Upper lobe of right lung (tissue), 1 donor: ENCODE data around the gene ABI1. TPM values are rescaled to one million over a fixed set of nuclear protein-coding genes. Genes with fewer than 3 reads are reported as not detected.

Experiments
- ATAC-seq: fragments of 200-7000 bp; cut with Tn5 transposase; one replicate; pipeline ENCODE4 v1.9.1; 2020; ENCODE audit warnings: mild to moderate bottlenecking, moderate library complexity
- DNase-seq: peaks from one replicate; pipeline ENCODE4 v3.0.0-alpha.2; 2020
- H3K27ac ChIP-seq: fragments of 200-600 bp; one replicate; pipeline ENCODE4 v1.8.0; 2022
- H3K27me3 ChIP-seq: fragments of 200-600 bp; one replicate; pipeline ENCODE4 v1.8.0; 2022; ENCODE audit warnings: mild to moderate bottlenecking
- H3K36me3 ChIP-seq: fragments of 200-600 bp; one replicate; pipeline ENCODE4 v1.8.0; 2022
- H3K4me1 ChIP-seq: fragments of 200-600 bp; one replicate; pipeline ENCODE4 v1.8.0; 2022
- H3K4me3 ChIP-seq: fragments of 200-600 bp; one replicate; pipeline ENCODE4 v1.8.0; 2022; ENCODE audit warnings: mild to moderate bottlenecking
- H3K9me3 ChIP-seq: fragments of 200-600 bp; one replicate; pipeline ENCODE4 v1.8.0; 2022
- CTCF ChIP-seq: fragments of 200-600 bp; IDR thresholded peaks from one replicate; pipeline ENCODE4 v1.8.0; 2022; ENCODE audit warnings: antibody characterized with exemption
- intact Hi-C: fragments of 100-400 bp; cut with DNase I; formaldehyde crosslinking; loops from one replicate; pipeline ENCODE4 v1.11.0; 2022
- total RNA-seq: library from RNA; stranded (reverse); fragmentation: NEBNext Ultra II Directional; extraction: Animal tissue kit (Norgen Biotek cat#: 25700); gene quantifications from one replicate; pipeline ENCODE4 v1.2.1, GENCODE V29; 2021
- donor health status: DM: no; HTN: yes; CAD: no; lungs with severe emphysema.

Gene ABI1
- total RNA-seq, 1 donor from 2014 or later: 52.4 TPM

- intact Hi-C loops: no loop called here
- H3K27ac ChIP-seq: no peak overlapping the region
- H3K36me3 ChIP-seq: peaks cover 40% of the 10 kb centered on the region
- DNase-seq: no peak
- no peak for TF ChIP-seq CTCF
- H3K4me1 ChIP-seq: no peaks in the 10 kb centered on the region
- ATAC-seq: no peak
- H3K9me3 ChIP-seq: no peaks in the 10 kb centered on the region
- no peak overlapping the region for H3K4me3 ChIP-seq
- H3K27me3 ChIP-seq: no peaks in the 10 kb centered on the region
These were observed 143.3 kb downstream of the ABI1 start for GRCh38 chr10:26717476-26717875.

- ATAC-seq (no peak), DNase-seq (no peak)
- peaks cover 29% of the 10 kb centered on the region for H3K36me3 ChIP-seq
- H3K9me3 ChIP-seq: no peaks in the 10 kb centered on the region
- intact Hi-C loops: no loop called here
- no peak overlapping the region for H3K4me3 ChIP-seq
- no peak for TF ChIP-seq CTCF
- no peaks in the 10 kb centered on the region for H3K27me3 ChIP-seq
- no peak overlapping the region for H3K27ac ChIP-seq
- no peaks in the 10 kb centered on the region for H3K4me1 ChIP-seq
These were observed 145.6 kb downstream of the ABI1 start for GRCh38 chr10:26715137-26715487.

GRCh38 chr10:26714415-26715136 lies 146.2 kb downstream of the ABI1 start:
- ATAC-seq (no peak), DNase-seq (no peak)
- intact Hi-C loops: no loop called here
- no peak overlapping the region for H3K27ac ChIP-seq
- H3K4me3 ChIP-seq: no peak overlapping the region
- peaks cover 24% of the 10 kb centered on the region for H3K36me3 ChIP-seq
- no peaks in the 10 kb centered on the region for H3K9me3 ChIP-seq
- no peaks in the 10 kb centered on the region for H3K27me3 ChIP-seq
- no peaks in the 10 kb centered on the region for H3K4me1 ChIP-seq
- no peak for TF ChIP-seq CTCF

- ATAC-seq (no peak), DNase-seq (no peak)
- Histone ChIP-seq H3K36me3 (peaks cover 13% of the 10 kb centered on the region), H3K4me3 (no peak overlapping the region), H3K27ac (no peak overlapping the region), H3K9me3 (no peaks in the 10 kb centered on the region), H3K4me1 (no peaks in the 10 kb centered on the region), H3K27me3 (no peaks in the 10 kb centered on the region)
- TF ChIP-seq CTCF: no peak
- intact Hi-C loops: no loop called here
These were observed 149.4 kb downstream of the ABI1 start for GRCh38 chr10:26711324-26711723.

- H3K27ac ChIP-seq: no peak overlapping the region
These were observed 153.8 kb downstream of the ABI1 start for GRCh38 chr10:26706936-26707335.

More at GRCh38 chr10:26706936-26707335, 153.8 kb downstream of the ABI1 start:
- intact Hi-C loops: no loop called here
- ATAC-seq (no peak), DNase-seq (no peak)
- Histone ChIP-seq H3K36me3 (no peaks in the 10 kb centered on the region), H3K4me1 (no peaks in the 10 kb centered on the region), H3K4me3 (no peak overlapping the region), H3K27me3 (no peaks in the 10 kb centered on the region), H3K9me3 (no peaks in the 10 kb centered on the region)
- no peak for TF ChIP-seq CTCF
